ENCODE measurements around the gene EGR4. TPM values are rescaled to one million over a fixed set of nuclear protein-coding genes. Genes with fewer than 3 reads are reported as not detected.

The EGR4 gene
- polyA plus RNA-seq, 3 donors = 0.12 to 0.15 TPM; not detected in 1

DNA sequence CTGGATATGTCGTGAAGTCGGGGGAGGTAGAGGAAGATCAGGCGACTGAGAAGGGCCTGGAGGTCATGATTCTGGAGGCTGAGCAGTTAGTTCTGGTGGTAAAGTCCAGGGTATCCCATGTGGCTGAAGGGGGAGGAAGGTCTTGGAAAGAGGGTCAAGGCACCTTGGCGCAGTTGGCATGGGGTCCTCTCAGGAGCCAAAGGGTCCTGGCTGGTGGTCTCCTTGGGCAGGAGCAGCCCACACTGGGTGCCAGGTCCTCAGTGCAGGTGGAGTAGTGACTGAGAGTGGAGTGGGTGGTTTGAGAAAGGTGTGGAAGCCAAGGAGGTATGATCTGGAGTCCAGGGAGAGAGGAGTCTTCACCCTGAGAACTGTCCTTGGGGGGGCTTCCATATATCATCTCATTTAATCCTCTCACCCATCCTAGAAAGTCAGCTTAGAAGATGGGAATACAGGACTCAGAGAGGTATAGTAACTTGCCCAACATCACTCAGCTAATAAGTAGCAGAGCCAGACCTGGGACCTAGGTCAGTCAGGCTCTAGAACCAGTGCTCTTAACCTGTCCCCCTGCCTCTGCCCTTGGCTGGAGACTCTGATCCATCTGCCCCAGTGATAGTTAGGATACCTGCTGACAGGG, 33.5 kb downstream of the EGR4 start:
- peaks cover 7% of the 10 kb centered on the region for H3K4me1 Mint-ChIP-seq
- no peaks in the 10 kb centered on the region for H3K27me3 ChIP-seq (ENCODE audit: control insufficient read depth in 2 of 2, insufficient read depth in 2 of 2, low read length in 2 of 2)
- peaks cover 36 to 79% of the 10 kb centered on the region in 2 donors for H3K36me3 ChIP-seq (replicated peaks in 1 of 2; ENCODE audit: control insufficient read depth in 1 of 2, insufficient read depth in 2 of 2, low read length in 2 of 2)
- no peak overlapping the region for H3K4me3 ChIP-seq (replicated peaks in 1 of 3; ENCODE audit: low read depth in 2 of 3, low read length in 3 of 3)
- H3K27ac Mint-ChIP-seq = peak overlapping the region in 1 of 7 donors; percentile 11
- WGBS (ENCODE audit: insufficient coverage) = 82% methylated on average over 4 of the region's 4 CpGs
- no peak overlapping the region for H3K4me2 ChIP-seq (replicated peaks; ENCODE audit: extremely low read depth, low read length, poor library complexity, severe bottlenecking)
- H3K27ac ChIP-seq (ENCODE audit: low read depth in 1 of 2, low read length in 2 of 2) = no peak overlapping the region
- H4K20me1 ChIP-seq (ENCODE audit: insufficient read depth, low read length) = no peaks in the 10 kb centered on the region
- no peaks in the 10 kb centered on the region for H3K4me1 ChIP-seq (ENCODE audit: control insufficient read depth in 1 of 2, insufficient read depth in 2 of 2, low read length in 2 of 2)
- H3K79me2 ChIP-seq (ENCODE audit: insufficient read depth, low read length) = no peaks in the 10 kb centered on the region
- no peaks in the 10 kb centered on the region for H3K9me3 ChIP-seq (replicated peaks in 1 of 2; ENCODE audit: control insufficient read depth in 1 of 2, insufficient read depth in 1 of 2, low read length in 2 of 2)
- DNase-seq = no peak
- H3K9me3 Mint-ChIP-seq = no peaks in the 10 kb centered on the region
- no peak overlapping the region for H2AFZ ChIP-seq (ENCODE audit: insufficient read depth, low read depth, low read length, poor library complexity, severe bottlenecking)
- no peak overlapping the region for H3K9ac ChIP-seq (ENCODE audit: insufficient read depth, low read length, poor library complexity, severe bottlenecking)
- no peak overlapping the region for H3K4me3 Mint-ChIP-seq
- H3K27me3 Mint-ChIP-seq (ENCODE audit: low read depth in 3 of 3) = peaks cover 1% of the 10 kb centered on the region in 3 donors
- intact Hi-C loops (cut with micrococcal nuclease) = no loop called here
- TF ChIP-seq, protein P1, sequence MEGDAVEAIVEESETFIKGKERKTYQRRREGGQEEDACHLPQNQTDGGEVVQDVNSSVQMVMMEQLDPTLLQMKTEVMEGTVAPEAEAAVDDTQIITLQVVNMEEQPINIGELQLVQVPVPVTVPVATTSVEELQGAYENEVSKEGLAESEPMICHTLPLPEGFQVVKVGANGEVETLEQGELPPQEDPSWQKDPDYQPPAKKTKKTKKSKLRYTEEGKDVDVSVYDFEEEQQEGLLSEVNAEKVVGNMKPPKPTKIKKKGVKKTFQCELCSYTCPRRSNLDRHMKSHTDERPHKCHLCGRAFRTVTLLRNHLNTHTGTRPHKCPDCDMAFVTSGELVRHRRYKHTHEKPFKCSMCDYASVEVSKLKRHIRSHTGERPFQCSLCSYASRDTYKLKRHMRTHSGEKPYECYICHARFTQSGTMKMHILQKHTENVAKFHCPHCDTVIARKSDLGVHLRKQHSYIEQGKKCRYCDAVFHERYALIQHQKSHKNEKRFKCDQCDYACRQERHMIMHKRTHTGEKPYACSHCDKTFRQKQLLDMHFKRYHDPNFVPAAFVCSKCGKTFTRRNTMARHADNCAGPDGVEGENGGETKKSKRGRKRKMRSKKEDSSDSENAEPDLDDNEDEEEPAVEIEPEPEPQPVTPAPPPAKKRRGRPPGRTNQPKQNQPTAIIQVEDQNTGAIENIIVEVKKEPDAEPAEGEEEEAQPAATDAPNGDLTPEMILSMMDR (IDR thresholded peaks at IDR 0.05) = no peak
- peaks cover 38 to 48% of the 10 kb centered on the region in 2 donors for H3K36me3 Mint-ChIP-seq

DNA sequence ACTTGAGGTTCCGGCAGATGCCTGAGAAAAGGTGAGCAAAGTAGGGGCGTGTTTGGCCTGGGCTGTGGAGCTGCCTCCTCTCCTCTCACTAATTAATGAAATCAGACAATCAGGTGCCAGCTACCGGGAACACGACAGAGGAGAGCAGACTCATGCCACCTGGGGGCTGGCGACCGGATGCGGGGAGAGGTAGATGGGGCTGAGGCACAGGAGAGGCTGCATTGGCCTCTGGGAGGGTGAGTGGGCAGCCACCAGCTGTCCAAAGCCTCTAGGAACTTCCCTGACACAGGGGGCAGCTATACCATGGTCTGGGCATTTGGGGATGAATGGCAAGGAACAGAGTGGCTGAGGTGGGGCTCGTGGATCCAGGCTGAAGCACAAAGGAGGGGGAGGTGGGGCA, 34.1 kb downstream of the EGR4 start:
- Mint-ChIP-seq H3K27ac (no peak overlapping the region), H3K27me3 (ENCODE audit: low read depth in 3 of 3) (peaks cover 1% of the 10 kb centered on the region in 3 donors), H3K36me3 (peaks cover 39 to 50% of the 10 kb centered on the region in 2 donors), H3K9me3 (no peaks in the 10 kb centered on the region), H3K4me3 (no peak overlapping the region), H3K4me1 (peaks cover 7% of the 10 kb centered on the region)
- Histone ChIP-seq H3K27me3 (ENCODE audit: control insufficient read depth in 2 of 2, insufficient read depth in 2 of 2, low read length in 2 of 2) (no peaks in the 10 kb centered on the region), H2AFZ (ENCODE audit: insufficient read depth, low read depth, low read length, poor library complexity, severe bottlenecking) (no peak overlapping the region), H3K4me1 (ENCODE audit: control insufficient read depth in 1 of 2, insufficient read depth in 2 of 2, low read length in 2 of 2) (no peaks in the 10 kb centered on the region), H3K27ac (ENCODE audit: low read depth in 1 of 2, low read length in 2 of 2) (no peak overlapping the region), H3K36me3 (replicated peaks in 1 of 2; ENCODE audit: control insufficient read depth in 1 of 2, insufficient read depth in 2 of 2, low read length in 2 of 2) (peaks cover 38 to 79% of the 10 kb centered on the region in 2 donors), H3K79me2 (ENCODE audit: insufficient read depth, low read length) (no peaks in the 10 kb centered on the region), H3K9ac (ENCODE audit: insufficient read depth, low read length, poor library complexity, severe bottlenecking) (no peak overlapping the region), H3K9me3 (replicated peaks in 1 of 2; ENCODE audit: control insufficient read depth in 1 of 2, insufficient read depth in 1 of 2, low read length in 2 of 2) (no peaks in the 10 kb centered on the region), H4K20me1 (ENCODE audit: insufficient read depth, low read length) (no peaks in the 10 kb centered on the region), H3K4me2 (replicated peaks; ENCODE audit: extremely low read depth, low read length, poor library complexity, severe bottlenecking) (no peak overlapping the region), H3K4me3 (replicated peaks in 1 of 3; ENCODE audit: low read depth in 2 of 3, low read length in 3 of 3) (no peak overlapping the region)
- 96% methylated on average over 4 of the region's 8 CpGs for WGBS (ENCODE audit: insufficient coverage)
- intact Hi-C loops (cut with micrococcal nuclease) = no loop called here
- DNase-seq = no peak
- TF ChIP-seq, protein P1 (IDR thresholded peaks at IDR 0.05) = no peak
